ENCODE data around the gene MRPL51.

Gene MRPL51

GRCh38 chr12:6523708-6524107 is 30.6 kb upstream of the MRPL51 start:
- Histone ChIP-seq H3K36me3 (ENCODE audit: insufficient read depth, low read length) (peaks cover 92% of the 10 kb centered on the region), H3K27ac (ENCODE audit: low read length) (no peak overlapping the region), H3K4me3 (ENCODE audit: low read depth in 1 of 2, low read length in 2 of 2) (no peak overlapping the region), H3K4me1 (ENCODE audit: insufficient read depth, low read length) (no peaks in the 10 kb centered on the region), H2AFZ (ENCODE audit: low read depth, low read length) (no peak overlapping the region), H3K79me2 (ENCODE audit: insufficient read depth, low read length) (no peaks in the 10 kb centered on the region), H3K9ac (ENCODE audit: low read depth, low read length) (no peak overlapping the region), H3K27me3 (ENCODE audit: insufficient read depth, low read length, poor library complexity) (no peaks in the 10 kb centered on the region), H3K9me3 (ENCODE audit: insufficient read depth, low read length, severe bottlenecking) (no peaks in the 10 kb centered on the region), H3K4me2 (ENCODE audit: insufficient read depth, low read length) (no peak overlapping the region), H4K20me1 (ENCODE audit: insufficient read depth, low read length) (0 out of 2 replicates have a peak, but pooled peaks cover 2% of the 10 kb centered on the region)
- TF ChIP-seq CTCF (IDR thresholded peaks at IDR 0.05; ENCODE audit: borderline replicate concordance, extremely low read depth, low read length, poor library complexity, severe bottlenecking) (no peak), EZH2 (IDR thresholded peaks at IDR 0.05; ENCODE audit: borderline replicate concordance, low read depth, low read length, severe bottlenecking) (no peak)
- ATAC-seq (ENCODE audit: insufficient read depth, low read depth) (no peak), DNase-seq (no peak)

DNA sequence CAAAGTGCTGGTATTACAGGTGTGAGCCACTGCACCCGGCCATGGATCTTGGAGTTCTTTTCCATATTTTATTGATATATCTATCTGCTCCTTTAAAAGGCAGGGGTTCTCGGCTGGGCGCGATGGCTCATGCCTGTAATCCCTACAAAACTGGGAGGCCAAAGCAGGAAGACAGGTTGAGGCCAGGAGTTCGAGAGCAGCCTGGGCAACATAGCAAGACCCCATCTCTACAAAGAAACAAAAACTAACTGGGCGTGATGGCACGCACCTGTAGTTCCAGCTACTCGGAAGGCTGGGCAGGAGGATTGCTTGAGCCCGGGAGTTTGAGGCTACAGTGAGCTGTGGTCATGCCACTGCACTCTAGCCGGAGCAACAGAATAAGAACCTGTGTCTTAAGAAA is 29.1 kb upstream of the MRPL51 start:
- Histone ChIP-seq H3K36me3 (ENCODE audit: insufficient read depth, low read length) (peaks cover 84% of the 10 kb centered on the region), H3K4me3 (ENCODE audit: low read depth in 1 of 2, low read length in 2 of 2) (no peak overlapping the region), H2AFZ (ENCODE audit: low read depth, low read length) (no peak overlapping the region), H4K20me1 (ENCODE audit: insufficient read depth, low read length) (0 out of 2 replicates have a peak, but pooled peaks cover 2% of the 10 kb centered on the region), H3K79me2 (ENCODE audit: insufficient read depth, low read length) (no peaks in the 10 kb centered on the region), H3K4me2 (ENCODE audit: insufficient read depth, low read length) (no peak overlapping the region), H3K27me3 (ENCODE audit: insufficient read depth, low read length, poor library complexity) (no peaks in the 10 kb centered on the region), H3K27ac (ENCODE audit: low read length) (no peak overlapping the region), H3K9me3 (ENCODE audit: insufficient read depth, low read length, severe bottlenecking) (no peaks in the 10 kb centered on the region), H3K4me1 (ENCODE audit: insufficient read depth, low read length) (no peaks in the 10 kb centered on the region), H3K9ac (ENCODE audit: low read depth, low read length) (no peak overlapping the region)
- TF ChIP-seq EZH2 (IDR thresholded peaks at IDR 0.05; ENCODE audit: borderline replicate concordance, low read depth, low read length, severe bottlenecking): no peak
- no peak for TF ChIP-seq CTCF (IDR thresholded peaks at IDR 0.05; ENCODE audit: borderline replicate concordance, extremely low read depth, low read length, poor library complexity, severe bottlenecking)
- no peak for DNase-seq
- ATAC-seq (ENCODE audit: insufficient read depth, low read depth): no peak

GRCh38 chr12:6520186-6520585 is 27.1 kb upstream of the MRPL51 start:
- Histone ChIP-seq H3K4me1 (ENCODE audit: insufficient read depth, low read length) (no peaks in the 10 kb centered on the region), H3K27me3 (ENCODE audit: insufficient read depth, low read length, poor library complexity) (no peaks in the 10 kb centered on the region), H2AFZ (ENCODE audit: low read depth, low read length) (no peak overlapping the region), H3K79me2 (ENCODE audit: insufficient read depth, low read length) (no peaks in the 10 kb centered on the region), H4K20me1 (ENCODE audit: insufficient read depth, low read length) (0 out of 2 replicates have a peak, but pooled peaks cover 2% of the 10 kb centered on the region), H3K27ac (ENCODE audit: low read length) (no peak overlapping the region), H3K9me3 (ENCODE audit: insufficient read depth, low read length, severe bottlenecking) (no peaks in the 10 kb centered on the region), H3K9ac (ENCODE audit: low read depth, low read length) (no peak overlapping the region), H3K36me3 (ENCODE audit: insufficient read depth, low read length) (peaks cover 79% of the 10 kb centered on the region), H3K4me3 (ENCODE audit: low read depth in 1 of 2, low read length in 2 of 2) (no peak overlapping the region), H3K4me2 (ENCODE audit: insufficient read depth, low read length) (no peak overlapping the region)
- peak; percentile 63; the same call in 2 of the 3 replicates for ATAC-seq (ENCODE audit: insufficient read depth, low read depth)
- no peak for DNase-seq
- no peak for TF ChIP-seq CTCF (IDR thresholded peaks at IDR 0.05; ENCODE audit: borderline replicate concordance, extremely low read depth, low read length, poor library complexity, severe bottlenecking)

DNA sequence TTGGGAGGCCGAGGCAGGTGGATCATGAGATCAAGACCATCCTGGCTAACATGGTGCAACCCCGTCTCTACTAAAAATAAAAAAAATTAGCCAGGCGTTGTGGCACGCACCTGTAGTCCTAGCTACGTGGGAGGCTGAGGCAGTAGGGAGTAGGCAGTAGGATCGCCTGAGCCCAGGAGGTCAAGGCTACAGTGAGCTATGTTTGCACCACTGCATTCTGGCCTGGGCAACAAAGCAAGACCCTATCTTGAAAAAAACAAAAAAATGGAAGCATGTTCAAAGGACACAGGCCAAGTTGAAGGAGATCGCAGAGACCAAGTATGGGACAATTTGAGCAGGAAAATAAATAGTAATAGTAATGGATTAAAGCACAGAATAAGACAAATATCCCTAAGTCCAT is 15.0 kb upstream of the MRPL51 start:
- peaks cover 49% of the 10 kb centered on the region for H3K79me2 ChIP-seq (ENCODE audit: insufficient read depth, low read length)

More for the DNA sequence above, 15.0 kb upstream of the MRPL51 start:
- H3K36me3 ChIP-seq (ENCODE audit: insufficient read depth, low read length): peaks cover 59% of the 10 kb centered on the region
- H3K9me3 ChIP-seq (ENCODE audit: insufficient read depth, low read length, severe bottlenecking): no peaks in the 10 kb centered on the region
- DNase-seq (no peak), ATAC-seq (ENCODE audit: insufficient read depth, low read depth) (no peak)
- no peak overlapping the region for H3K4me3 ChIP-seq (ENCODE audit: low read depth in 1 of 2, low read length in 2 of 2)
- H3K27me3 ChIP-seq (ENCODE audit: insufficient read depth, low read length, poor library complexity): no peaks in the 10 kb centered on the region
- no peaks in the 10 kb centered on the region for H3K4me1 ChIP-seq (ENCODE audit: insufficient read depth, low read length)
- H2AFZ ChIP-seq (ENCODE audit: low read depth, low read length): no peak overlapping the region
- H3K4me2 ChIP-seq (ENCODE audit: insufficient read depth, low read length): no peak overlapping the region
- H3K27ac ChIP-seq (ENCODE audit: low read length): no peak overlapping the region
- no peak for TF ChIP-seq CTCF (IDR thresholded peaks at IDR 0.05; ENCODE audit: borderline replicate concordance, extremely low read depth, low read length, poor library complexity, severe bottlenecking)
- TF ChIP-seq EZH2 (IDR thresholded peaks at IDR 0.05; ENCODE audit: borderline replicate concordance, low read depth, low read length, severe bottlenecking): no peak
- H3K9ac ChIP-seq (ENCODE audit: low read depth, low read length): no peak overlapping the region
- H4K20me1 ChIP-seq (ENCODE audit: insufficient read depth, low read length): peaks cover 15% of the 10 kb centered on the region; the same call in 1 of the 2 replicates

All from DND-41 (cell line).